GM19455 (cell line): ENCODE data around the gene SPG7.

Experiments used
- ATAC-seq: cut with Tn5 transposase; IDR thresholded peaks from one replicate; pipeline ENCODE4 v1.9.1; 2021; ENCODE audit not compliant: unreplicated experiment

Gene SPG7

GRCh38 chr16:89484923-89485679 is 23.1 kb upstream of the SPG7 start:
- no peak for ATAC-seq

GRCh38 chr16:89485701-89486246 is 22.4 kb upstream of the SPG7 start:
- ATAC-seq, result no peak

GRCh38 chr16:89489040-89489897 is 18.9 kb upstream of the SPG7 start:
- ATAC-seq, result no peak

- no peak for ATAC-seq
Observed at GRCh38 chr16:89489898-89490438, 18.2 kb upstream of the SPG7 start.

GRCh38 chr16:89490439-89491237 is 17.6 kb upstream of the SPG7 start, which contains the start of gene ANKRD11:
Gene ANKRD11 (minus strand): TSS chr16:89490561. CDS start chr16:89317019, 173,542 bp downstream.
- ATAC-seq, result peak; percentile 78

- no peak for ATAC-seq
Observed at GRCh38 chr16:89491238-89491869, 16.8 kb upstream of the SPG7 start.

GRCh38 chr16:89491974-89492687 is 16.1 kb upstream of the SPG7 start:
- ATAC-seq, result no peak

- no peak for ATAC-seq
Observed at GRCh38 chr16:89493776-89494175, 14.4 kb upstream of the SPG7 start.

GRCh38 chr16:89495121-89495520 is 13.1 kb upstream of the SPG7 start:
- ATAC-seq, result no peak

GRCh38 chr16:89498839-89499238 is 9.4 kb upstream of the SPG7 start:
- no peak for ATAC-seq

- no peak for ATAC-seq
Observed at GRCh38 chr16:89499767-89500166, 8.4 kb upstream of the SPG7 start.

- ATAC-seq, result no peak
Observed at GRCh38 chr16:89502081-89502843, 5.9 kb upstream of the SPG7 start.

GRCh38 chr16:89504091-89504490 is 4.1 kb upstream of the SPG7 start:
- ATAC-seq, result no peak

- ATAC-seq, result no peak
Observed at GRCh38 chr16:89505204-89506112, 2.7 kb upstream of the SPG7 start.

GRCh38 chr16:89506113-89506504 is 2.1 kb upstream of the SPG7 start:
- no peak for ATAC-seq

- ATAC-seq, result no peak
Observed at GRCh38 chr16:89506791-89507191, 1.4 kb upstream of the SPG7 start.

- ATAC-seq, result no peak
Observed at GRCh38 chr16:89507214-89507833, 879 bp upstream of the SPG7 start.
